SK-N-SH treated with all-trans-retinoic acid at 6 μM for 48 hours (cell line): ENCODE measurements around the gene KXD1.

Experiments
- CSDC2 ChIP-seq: fragments of 250-450 bp; sonication (Bioruptor Pico); IDR thresholded peaks from 2 replicates; pipeline ENCODE4 v1.5.0; 2020; ENCODE audit warnings: mild to moderate bottlenecking, moderate library complexity
- ZFP3 ChIP-seq: fragments of 250-450 bp; sonication (Bioruptor Pico); IDR thresholded peaks from 2 replicates; pipeline ENCODE4 v1.5.0; 2020; ENCODE audit warnings: mild to moderate bottlenecking, moderate library complexity
- ZNF8 ChIP-seq: fragments of 450-650 bp; formaldehyde crosslinking; IDR thresholded peaks from 2 replicates; pipeline ENCODE4 v1.5.0; 2020; ENCODE audit warnings: mild to moderate bottlenecking, moderate library complexity
- TF ChIP-seq, protein P1 (sequence below): fragments of 250-450 bp; sonication (Bioruptor Pico); IDR thresholded peaks from 2 replicates; pipeline ENCODE4 v1.5.0; 2020; ENCODE audit warnings: mild to moderate bottlenecking, moderate library complexity
- TF ChIP-seq, protein P2 (sequence below): fragments of 250-450 bp; sonication (Bioruptor Pico); IDR thresholded peaks from 2 replicates; pipeline ENCODE4 v1.8.0; 2020; ENCODE audit warnings: mild to moderate bottlenecking, moderate library complexity, borderline replicate concordance

DNA sequence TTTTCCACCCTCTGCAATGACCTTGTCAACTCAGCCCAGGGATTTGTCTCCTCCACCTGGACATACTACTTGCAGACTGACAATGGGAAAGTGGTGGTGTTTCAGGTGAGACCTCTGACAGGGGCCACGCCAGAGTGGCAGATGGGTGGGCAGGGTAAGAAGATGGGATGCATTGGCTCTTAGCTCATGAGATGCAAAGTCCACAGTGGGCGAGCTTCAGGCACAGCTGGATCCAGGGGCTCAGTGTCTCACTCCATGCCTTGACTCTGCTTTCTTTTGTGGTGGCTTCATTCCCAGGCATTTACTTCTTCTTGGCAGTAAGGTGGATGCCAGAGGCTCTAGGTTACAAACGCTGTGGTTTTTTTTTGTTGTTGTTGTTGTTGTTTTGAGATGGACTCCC, 58.4 kb downstream of the KXD1 start:
- TF ChIP-seq, protein P1, sequence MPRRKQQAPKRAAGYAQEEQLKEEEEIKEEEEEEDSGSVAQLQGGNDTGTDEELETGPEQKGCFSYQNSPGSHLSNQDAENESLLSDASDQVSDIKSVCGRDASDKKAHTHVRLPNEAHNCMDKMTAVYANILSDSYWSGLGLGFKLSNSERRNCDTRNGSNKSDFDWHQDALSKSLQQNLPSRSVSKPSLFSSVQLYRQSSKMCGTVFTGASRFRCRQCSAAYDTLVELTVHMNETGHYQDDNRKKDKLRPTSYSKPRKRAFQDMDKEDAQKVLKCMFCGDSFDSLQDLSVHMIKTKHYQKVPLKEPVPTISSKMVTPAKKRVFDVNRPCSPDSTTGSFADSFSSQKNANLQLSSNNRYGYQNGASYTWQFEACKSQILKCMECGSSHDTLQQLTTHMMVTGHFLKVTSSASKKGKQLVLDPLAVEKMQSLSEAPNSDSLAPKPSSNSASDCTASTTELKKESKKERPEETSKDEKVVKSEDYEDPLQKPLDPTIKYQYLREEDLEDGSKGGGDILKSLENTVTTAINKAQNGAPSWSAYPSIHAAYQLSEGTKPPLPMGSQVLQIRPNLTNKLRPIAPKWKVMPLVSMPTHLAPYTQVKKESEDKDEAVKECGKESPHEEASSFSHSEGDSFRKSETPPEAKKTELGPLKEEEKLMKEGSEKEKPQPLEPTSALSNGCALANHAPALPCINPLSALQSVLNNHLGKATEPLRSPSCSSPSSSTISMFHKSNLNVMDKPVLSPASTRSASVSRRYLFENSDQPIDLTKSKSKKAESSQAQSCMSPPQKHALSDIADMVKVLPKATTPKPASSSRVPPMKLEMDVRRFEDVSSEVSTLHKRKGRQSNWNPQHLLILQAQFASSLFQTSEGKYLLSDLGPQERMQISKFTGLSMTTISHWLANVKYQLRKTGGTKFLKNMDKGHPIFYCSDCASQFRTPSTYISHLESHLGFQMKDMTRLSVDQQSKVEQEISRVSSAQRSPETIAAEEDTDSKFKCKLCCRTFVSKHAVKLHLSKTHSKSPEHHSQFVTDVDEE (CRISPR knock-in tag): no peak
- TF ChIP-seq, protein P2, sequence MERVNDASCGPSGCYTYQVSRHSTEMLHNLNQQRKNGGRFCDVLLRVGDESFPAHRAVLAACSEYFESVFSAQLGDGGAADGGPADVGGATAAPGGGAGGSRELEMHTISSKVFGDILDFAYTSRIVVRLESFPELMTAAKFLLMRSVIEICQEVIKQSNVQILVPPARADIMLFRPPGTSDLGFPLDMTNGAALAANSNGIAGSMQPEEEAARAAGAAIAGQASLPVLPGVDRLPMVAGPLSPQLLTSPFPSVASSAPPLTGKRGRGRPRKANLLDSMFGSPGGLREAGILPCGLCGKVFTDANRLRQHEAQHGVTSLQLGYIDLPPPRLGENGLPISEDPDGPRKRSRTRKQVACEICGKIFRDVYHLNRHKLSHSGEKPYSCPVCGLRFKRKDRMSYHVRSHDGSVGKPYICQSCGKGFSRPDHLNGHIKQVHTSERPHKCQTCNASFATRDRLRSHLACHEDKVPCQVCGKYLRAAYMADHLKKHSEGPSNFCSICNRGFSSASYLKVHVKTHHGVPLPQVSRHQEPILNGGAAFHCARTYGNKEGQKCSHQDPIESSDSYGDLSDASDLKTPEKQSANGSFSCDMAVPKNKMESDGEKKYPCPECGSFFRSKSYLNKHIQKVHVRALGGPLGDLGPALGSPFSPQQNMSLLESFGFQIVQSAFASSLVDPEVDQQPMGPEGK: no peak
- TF ChIP-seq CSDC2 (CRISPR knock-in tag): no peak
- TF ChIP-seq ZFP3 (CRISPR knock-in tag): no peak
- TF ChIP-seq ZNF8: no peak
